ENCODE results near the gene CFAP119.

The CFAP119 gene

DNA sequence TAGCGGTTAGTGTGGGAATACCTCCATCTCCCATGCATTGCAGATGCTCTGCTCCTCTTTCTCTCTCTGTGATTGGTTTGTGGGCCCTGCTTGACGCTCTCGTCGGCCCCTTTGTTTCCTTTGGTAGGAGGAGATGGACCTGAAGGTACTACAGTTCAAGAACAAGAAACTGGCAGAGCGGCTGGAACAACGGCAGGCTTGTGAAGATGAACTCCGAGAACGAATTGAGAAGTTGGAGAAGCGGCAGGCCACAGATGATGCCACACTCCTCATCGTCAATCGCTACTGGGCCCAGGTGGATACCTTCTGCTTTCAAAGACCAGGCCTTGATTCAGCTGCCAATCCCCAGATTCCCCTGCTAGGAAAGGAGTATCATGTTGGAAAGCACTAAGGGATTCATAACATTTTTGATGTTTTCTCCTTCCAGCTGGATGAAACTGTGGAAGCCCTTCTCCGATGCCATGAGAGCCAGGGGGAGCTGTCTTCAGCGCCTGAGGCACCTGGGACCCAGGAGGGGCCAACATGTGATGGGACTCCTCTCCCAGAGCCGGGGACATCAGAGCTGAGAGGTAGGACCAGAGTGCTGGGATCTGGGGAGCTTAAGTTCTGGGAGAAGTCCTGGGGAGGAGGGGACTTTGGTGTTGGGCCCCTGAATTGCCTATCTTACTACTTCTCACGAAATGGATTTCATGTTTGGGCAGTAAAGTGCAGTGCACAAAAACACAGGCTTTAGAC is 1.3 kb upstream of the CFAP119 start:
- no peak for DNase-seq (ENCODE audit: low spot score)

DNA sequence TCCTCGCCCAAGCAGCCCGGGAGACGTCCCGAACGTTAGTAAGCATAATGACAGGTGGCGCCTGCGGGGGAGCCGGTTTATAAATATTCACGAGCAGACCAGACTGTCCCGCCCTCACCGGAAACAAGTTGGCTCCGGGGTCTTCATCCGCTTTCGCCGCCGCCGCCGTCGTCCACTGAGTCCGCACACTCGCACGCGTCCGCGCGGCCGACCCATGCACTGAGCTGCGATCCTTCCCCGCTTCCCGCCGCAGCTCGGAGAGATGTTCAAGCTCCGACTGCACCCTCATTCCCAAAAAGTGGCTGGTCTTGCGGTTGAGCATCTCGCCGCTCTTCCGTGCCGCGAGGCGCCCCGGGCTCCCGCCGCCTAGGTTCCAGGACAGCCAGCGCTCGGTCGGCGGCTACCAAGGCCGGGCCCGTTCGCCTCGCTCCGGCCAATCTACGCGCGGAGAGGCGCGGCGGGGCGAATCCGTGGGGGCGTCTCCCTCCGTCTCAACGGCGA is 385 bp downstream of the CFAP119 start:
- DNase-seq (ENCODE audit: low spot score) = no peak

- DNase-seq (ENCODE audit: low spot score) = no peak
Observed at GRCh38 chr16:30760577-30761426, 1.1 kb downstream of the CFAP119 start.

GRCh38 chr16:30760001-30760559 is 1.8 kb downstream of the CFAP119 start:
- DNase-seq (ENCODE audit: low spot score) = no peak

GRCh38 chr16:30758988-30759491 is 2.8 kb downstream of the CFAP119 start:
- DNase-seq (ENCODE audit: low spot score) = no peak

DNA sequence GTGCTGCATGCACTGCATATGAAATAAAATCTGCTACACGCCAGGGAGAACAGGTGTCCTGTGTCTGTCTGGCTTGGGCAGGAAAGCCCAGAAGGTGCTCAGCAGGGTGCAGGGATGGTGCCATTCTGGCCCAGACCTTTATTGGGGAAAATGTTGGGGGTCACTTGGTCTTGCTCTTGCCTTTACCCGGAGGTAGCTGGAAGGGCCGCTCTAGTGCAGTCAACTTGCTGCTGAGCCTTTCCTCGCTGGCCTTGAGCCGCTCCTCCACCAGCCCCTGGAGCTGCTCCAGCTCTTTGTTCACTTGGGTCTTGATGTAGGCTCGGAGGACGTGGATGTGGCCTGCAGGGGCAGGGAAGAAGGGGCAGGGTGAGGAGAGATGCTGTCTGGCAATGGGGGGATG is 4.5 kb downstream of the CFAP119 start:
- peak; percentile 49 for DNase-seq (ENCODE audit: low spot score)

DNA sequence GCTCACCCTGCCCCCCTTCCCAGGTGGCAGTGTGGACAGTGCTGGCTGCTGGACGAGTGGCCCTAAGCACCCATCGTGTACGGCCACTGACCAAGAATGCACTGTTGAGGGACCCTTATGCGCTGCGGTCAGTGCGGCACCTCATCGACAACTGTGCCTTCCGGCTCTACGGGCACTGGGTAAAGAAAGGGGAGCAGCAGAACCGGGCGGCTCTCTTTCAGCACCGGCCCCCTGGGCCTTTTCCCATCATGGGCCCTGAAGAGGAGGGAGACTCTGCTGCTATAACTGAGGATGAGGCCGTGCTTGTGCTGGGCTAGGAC is 5.1 kb downstream of the CFAP119 start:
- DNase-seq (ENCODE audit: low spot score) = no peak

DNA sequence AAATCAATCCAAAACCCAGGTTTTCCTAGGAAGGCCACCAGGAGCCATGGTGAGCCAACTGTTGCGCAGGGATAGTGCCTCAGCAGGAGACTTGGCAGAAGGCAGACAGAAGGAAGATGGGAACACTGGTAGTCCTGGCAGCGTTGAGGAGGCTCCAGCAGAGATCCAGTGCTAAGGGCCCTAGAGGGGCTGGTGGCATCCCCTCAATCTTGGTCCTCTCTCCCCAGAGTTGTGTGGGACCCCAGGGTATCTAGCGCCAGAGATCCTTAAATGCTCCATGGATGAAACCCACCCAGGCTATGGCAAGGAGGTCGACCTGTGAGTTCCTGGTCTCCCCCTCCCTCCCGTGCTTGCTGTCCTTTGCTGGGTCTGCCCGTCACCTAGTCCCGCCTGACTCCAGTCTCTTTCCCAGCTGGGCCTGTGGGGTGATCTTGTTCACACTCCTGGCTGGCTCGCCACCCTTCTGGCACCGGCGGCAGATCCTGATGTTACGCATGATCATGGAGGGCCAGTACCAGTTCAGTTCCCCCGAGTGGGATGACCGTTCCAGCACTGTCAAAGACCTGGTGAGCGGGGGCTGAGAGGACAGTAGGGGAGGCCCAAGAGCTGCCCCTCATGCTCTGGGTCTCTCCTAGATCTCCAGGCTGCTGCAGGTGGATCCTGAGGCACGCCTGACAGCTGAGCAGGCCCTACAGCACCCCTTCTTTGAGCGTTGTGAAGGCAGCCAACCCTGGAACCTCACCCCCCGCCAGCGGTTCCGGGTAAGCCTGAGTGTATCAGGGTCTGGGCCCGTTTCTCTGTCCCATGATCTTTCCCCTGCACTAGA is 5.7 kb downstream of the CFAP119 start:
- no peak for DNase-seq (ENCODE audit: low spot score)

- DNase-seq (ENCODE audit: low spot score) = no peak
Observed at GRCh38 chr16:30753596-30753995, 8.3 kb downstream of the CFAP119 start.

GRCh38 chr16:30750876-30751465 is 10.9 kb downstream of the CFAP119 start:
- no peak for DNase-seq (ENCODE audit: low spot score)

- DNase-seq (ENCODE audit: low spot score) = no peak
Observed at GRCh38 chr16:30750201-30750600, 11.7 kb downstream of the CFAP119 start.

DNA sequence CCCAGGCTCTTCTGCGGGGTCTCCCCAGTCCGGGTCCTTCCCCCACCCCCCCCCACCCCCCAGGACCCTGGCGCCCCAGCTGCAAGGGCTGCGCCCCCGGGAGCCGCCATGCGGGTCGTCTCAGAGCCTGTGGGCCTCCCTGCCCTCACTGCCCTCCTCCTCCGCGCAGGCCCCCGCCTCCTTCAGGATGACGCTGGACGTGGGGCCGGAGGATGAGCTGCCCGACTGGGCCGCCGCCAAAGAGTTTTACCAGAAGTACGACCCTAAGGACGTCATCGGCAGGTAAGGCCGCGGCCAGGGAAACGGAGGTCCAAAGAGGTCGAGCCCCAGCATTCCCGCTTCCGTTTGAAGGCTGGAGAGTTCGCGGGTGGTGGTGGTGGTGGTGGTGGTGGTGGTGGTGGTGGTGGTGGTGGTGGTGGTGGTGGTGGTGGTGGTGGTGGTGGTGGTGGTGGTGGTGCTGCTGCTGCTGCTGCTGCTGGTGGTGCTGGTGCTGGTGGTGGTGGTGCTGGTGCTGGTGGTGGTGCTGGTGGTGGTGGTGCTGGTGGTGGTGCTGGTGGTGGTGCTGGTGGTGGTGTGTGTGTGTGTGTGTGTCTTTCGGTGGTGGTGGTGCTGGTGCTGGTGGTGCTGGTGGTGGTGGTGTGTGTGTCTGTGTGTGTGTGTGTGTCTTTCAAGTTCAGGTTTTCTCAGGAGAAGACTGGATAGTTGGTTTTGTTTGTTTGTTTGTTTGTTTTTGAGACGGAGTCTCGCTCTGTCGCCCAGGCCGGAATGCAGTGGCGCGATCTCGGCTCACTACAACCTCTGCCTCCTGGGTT is 13.0 kb downstream of the CFAP119 start:
- no peak for DNase-seq (ENCODE audit: low spot score)

DNA sequence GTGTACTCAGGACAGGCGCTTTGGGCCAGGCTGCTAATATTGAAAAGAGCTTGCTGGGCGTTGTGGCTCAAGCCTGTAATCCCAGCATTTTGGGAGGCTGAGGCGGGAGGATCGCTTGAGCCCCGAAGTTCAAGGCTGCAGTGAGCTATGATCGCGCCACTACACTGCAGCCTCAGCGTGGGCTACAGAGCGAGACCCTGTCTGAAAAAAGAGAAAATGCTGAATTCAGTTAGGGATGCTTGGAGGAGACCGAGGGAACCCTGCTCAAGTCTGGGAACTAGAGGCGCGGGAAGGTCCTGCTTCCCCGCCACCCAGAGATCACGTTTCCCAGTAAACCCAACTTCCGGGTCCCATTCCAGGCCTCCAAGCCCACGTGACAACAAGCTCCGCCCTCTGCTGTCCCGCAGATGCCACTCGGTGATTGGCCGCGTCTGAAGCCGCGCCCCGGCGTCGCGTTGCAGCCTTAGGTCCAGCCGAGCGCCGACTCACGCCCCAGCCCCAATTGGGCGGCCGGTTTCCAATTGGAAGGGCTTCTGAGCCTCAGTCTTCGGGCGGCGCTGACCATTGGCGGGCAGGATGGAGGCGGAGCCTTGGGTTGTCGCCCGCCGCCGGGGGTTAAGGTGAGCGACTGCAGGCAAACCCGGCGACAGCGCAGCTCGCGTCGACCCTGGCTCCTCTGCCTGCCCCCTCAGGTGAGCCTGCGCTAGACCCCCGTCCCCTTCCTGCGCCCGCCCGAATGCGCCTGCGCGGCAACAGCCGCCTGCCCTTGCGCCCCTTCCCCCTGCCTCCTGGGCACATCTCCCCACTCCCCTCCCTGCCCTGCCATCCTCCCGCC is 13.8 kb downstream of the CFAP119 start, which contains the start of gene PHKG2:
Gene PHKG2 (plus strand): TSS at position 627 of the 835 bp plus-strand sequence. CDS start 396 bp downstream, outside the sequence.
- peak; percentile 99 for DNase-seq (ENCODE audit: low spot score)

DNA sequence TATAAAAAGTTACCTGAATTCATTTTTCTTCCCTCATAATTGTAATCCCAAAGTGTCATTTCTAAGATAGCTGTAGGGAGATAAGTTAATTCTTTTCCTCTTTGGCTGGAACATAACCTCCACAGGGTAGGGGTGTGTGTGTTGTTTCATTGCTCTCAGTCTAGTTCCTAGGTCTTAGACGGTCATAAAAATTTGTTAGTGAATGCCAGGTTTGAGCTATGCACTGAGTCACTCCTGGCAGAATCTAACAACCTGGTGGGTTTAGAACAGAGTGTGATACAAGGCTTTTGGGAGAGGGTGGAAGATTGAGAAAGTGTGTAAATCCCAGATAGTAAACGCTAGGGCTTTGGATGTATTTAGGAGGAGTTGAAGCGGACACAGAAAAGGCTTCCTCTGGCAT is 14.5 kb downstream of the CFAP119 start:
- DNase-seq (ENCODE audit: low spot score) = no peak

DNA sequence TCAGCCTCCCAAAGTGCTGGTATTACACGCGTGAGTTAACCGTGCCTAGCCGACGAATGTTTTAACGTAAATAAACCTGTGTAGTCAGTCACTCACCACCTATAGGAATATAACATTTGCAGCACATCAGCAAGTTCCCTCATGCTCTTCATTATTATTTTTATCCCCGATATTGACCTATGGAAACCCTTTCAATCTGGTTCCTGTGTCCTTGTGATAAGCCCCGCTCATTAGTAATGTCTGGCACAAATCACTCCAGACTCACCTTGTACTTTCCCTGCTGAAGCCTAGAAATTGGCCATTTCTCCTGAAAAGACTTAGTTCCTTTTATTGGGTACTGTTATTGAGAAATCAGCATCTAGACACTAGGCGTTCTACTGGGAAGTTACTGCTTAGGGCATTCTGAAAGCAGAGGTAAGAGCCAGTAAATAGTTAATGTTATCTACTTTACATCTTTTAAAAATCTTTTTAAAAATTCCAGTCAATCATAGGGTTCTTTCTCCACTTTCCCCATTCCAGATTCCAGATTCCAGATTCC is 15.2 kb downstream of the CFAP119 start:
- no peak for DNase-seq (ENCODE audit: low spot score)

DNA sequence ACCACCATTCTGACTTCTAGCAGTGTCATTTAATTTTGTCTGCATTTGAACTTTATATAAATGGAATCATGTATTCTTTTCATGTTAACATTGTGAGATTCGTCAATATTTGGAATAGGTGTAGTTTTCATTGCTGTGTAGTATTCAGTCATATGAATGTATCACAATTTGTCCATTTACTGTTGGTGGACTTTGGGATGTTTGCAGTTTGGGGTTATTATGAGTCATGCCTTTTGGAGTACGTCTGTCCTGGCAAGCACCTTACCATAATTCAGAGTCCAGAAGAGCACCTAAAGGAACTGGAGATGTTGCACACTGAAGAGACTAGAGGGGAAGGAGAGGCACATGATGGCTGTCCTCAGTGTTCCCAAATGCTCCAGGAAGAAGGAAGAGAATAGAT is 16.8 kb downstream of the CFAP119 start:
- no peak for DNase-seq (ENCODE audit: low spot score)

GRCh38 chr16:30744183-30744582 is 17.7 kb downstream of the CFAP119 start:
- DNase-seq (ENCODE audit: low spot score) = no peak

GRCh38 chr16:30743716-30744115 is 18.1 kb downstream of the CFAP119 start:
- no peak for DNase-seq (ENCODE audit: low spot score)

- DNase-seq (ENCODE audit: low spot score) = no peak
Observed at GRCh38 chr16:30741461-30741914, 20.4 kb downstream of the CFAP119 start.

All from cerebellar cortex (tissue), 1 donor.